NCI-H2227 treated with DMSO at 0.1 percent for 48 hours (cell line): ENCODE measurements around the gene GABRA4.

Experiments
- DNase-seq: peaks from one replicate; lab custom pipeline; 2025; lab: John Stamatoyannopoulos, UW

Gene GABRA4

DNA sequence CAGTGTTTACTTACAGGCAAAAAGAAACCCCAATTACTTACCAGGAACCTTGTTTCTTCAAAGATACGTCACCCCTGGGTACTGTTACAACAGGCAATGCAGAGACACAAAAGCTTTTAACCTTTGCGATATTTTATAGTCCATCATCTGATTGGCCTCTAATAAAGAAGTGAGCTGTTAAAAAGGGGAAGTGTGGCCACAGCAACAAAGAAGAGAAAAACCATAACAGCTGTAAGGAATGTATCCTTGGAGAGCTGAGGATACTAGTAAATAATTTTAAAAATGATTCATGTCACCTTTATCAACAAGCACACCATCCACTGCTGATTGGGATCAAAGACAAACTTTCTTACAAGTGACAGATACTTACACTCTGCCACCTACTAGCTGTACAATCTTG is 14.1 kb downstream of the GABRA4 start:
- no peak for DNase-seq

DNA sequence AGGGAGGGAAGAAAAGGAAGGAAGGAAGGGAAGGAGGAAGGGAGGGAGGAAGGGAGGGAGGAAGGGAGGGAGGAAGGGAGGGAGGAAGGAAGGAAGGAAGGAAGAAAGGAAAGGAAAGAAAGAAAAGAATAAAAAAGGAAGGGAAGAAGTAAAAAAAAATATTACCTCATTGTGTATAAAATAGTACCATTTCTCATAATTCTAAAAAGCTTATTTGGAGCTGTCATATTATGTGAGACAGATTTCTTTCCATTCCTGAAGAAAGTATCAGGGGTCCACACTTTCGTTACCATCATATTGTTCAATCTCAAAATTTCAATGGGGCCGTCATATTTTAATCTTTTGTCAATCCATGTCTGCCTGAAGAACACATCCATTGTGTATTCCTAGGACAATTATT is 16.1 kb downstream of the GABRA4 start:
- DNase-seq = no peak

DNA sequence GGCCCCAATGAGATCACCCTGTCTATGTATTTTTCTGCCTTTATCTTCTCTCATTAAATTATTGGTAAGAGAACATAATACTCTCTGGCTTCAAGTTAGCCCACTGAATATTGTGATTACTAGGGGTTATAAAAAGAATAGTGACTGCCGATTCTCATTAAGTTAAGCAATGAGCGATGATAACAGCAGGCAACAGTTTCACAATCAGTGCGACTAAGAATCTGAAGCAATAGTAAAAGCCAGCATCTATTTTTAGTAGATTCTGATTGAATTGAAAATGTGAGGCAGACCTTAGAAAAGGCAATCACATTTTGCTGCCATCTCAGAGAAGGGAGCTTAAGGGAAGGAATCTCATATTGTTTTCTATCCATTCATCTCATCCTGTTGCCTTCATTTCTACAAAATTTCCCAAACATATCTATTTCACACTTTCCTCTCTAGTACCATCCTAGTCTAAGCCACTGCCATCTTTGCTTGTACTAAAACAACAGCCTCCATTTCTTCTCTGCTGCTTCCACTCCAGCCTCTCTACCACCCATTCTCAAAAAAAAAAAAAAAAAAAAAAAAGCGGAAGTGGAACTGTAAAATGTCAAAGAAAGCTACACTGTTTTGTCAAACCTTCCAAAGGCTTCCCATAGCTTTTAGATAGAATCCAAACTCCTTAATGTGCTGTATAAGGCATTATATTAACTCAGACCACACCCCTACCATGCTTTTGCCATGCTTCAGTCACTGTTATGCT is 17.4 kb downstream of the GABRA4 start:
- DNase-seq = no peak

DNA sequence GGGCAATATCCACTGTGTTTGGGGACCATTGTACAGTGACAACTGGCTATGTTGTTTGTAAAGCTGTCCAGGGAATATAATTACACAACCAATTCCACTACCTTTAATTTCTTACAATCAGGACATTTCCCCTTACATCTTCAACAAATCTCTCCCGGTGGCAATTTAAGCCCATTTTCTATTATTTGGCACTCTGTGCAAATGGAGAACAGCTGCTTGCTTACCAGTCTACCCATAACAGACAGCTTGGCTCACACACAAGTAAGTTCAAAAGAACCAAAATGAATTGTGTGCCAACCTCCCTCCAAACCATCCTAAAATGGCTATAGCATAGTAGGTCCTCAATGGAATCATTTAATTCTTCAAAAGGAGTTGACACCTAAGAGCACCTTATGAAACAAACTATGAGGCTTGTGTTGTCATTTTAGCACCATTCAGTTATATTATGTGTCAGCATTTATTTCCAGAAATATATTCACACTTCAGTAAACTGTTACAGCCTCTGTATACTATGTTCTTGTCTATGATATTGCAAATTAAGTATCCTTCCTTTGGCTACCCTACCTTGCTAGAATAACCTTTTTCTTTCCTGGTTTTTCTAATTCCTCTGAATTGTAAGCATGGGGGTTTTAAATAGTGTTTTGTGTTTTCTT is 18.4 kb downstream of the GABRA4 start:
- DNase-seq = no peak

GRCh38 chr4:46968847-46969246 is 24.5 kb downstream of the GABRA4 start:
- no peak for DNase-seq

GRCh38 chr4:46967631-46968030 is 25.8 kb downstream of the GABRA4 start:
- DNase-seq = no peak

DNA sequence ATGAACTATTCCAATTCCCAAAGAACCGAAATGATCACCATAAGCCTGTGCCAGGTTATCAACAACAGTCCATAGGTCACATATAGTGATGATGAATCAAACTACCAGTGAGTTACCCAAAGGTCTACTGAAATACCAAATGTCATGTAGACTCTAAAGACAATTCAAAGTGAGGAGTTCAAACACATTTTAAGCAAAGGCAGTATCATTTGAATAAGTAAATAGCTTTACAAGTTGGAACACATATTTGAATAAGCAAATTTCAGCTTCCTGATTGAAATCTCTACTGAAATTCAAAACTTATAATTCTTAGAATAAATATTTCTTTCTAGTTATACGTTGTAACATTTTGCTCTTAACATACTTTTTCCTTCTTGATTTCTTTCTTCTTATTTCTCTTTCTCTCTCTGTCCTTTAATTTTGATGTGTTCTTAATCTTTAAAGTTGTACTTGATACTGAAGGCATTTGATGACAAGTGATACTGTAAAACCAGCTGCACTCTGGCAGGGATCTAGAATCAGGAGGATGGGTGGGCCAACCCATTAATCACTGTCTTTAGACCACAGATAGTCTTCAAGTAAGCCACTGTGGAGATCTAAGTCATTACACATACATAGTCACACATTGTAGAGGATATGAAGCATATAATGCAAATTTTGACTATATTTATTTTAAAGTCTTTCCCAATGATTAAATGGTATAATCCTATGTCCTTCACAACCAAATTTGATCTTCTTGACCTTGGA is 34.5 kb downstream of the GABRA4 start:
- DNase-seq = no peak

- no peak for DNase-seq
Observed at GRCh38 chr4:46956451-46956850, 36.9 kb downstream of the GABRA4 start.

- DNase-seq = no peak
Observed at GRCh38 chr4:46955601-46956000, 37.8 kb downstream of the GABRA4 start.

DNA sequence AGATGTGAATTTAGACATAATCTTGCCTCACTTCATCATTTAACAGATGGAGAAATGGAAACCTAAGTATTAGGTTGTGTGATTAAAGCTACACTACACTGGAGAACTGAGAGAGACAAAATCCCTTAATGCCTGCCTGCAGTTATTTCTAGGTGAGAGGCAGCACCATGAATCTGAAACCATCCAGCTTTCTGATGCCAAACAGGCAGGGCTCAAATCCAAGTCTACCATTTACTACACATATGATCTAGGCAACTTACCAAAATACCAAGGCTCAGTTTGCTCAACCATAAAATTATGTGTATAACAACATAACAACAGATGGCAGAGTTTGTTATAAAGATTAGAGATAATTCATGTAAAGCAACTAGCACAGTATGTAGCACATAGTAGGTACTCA is 38.7 kb downstream of the GABRA4 start:
- no peak for DNase-seq

DNA sequence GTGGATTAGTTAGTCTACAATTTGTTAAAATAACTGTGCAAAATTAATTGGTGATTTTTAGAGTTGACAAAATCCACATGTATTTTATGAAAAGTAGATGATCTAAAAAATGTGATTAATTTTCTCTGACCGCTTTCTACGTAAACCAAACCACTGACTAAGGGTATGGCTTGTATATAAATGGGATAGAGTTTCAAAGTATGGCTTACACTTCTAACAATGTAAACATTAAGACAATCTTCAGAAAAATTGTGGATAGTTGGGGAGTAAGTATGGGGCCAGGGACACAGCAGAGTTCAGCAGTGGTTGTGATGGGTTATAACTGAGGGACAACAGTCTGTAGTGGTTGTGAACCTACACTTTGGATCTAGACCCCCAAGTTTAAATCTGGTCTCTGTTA is 39.8 kb downstream of the GABRA4 start:
- no peak for DNase-seq

- no peak for DNase-seq
Observed at GRCh38 chr4:46952451-46952850, 40.9 kb downstream of the GABRA4 start.

DNA sequence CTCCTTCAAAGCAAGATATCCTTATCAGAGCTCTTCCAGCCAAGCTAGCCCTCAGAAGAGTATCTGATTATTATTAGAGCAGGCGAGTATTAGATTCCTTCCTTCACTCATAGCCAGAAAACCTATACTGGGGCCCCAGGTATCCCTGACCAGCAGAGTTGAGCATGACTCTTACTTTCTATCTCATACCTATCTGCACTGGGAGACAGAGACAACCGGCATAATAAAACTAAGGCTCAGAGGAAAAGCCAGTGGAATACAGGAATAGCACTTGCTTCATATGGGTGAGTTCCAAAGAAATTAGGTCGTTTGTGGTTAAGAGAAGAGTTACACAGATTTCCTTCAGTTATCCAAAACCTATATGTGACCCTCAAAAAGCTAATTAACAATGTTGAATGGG is 42.6 kb downstream of the GABRA4 start:
- no peak for DNase-seq

DNA sequence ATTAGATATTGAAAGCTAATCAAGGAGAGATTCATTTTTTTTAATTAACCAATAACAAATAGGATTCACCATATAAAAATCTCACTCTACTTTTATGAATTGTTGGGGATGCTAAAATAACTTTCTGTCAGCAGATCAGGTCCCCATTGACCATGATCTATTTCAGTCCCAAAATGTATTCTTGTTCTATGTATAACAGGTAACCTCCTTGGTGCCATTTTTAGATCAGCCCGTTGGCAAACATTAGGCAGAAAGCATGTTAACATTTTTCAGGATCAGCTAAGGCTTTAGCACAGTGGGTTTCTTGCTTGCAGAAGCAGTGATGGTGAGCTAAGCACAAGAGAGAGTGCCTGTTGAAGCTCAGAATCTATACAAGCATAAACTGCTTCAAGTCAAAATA is 43.6 kb downstream of the GABRA4 start:
- DNase-seq = no peak

DNA sequence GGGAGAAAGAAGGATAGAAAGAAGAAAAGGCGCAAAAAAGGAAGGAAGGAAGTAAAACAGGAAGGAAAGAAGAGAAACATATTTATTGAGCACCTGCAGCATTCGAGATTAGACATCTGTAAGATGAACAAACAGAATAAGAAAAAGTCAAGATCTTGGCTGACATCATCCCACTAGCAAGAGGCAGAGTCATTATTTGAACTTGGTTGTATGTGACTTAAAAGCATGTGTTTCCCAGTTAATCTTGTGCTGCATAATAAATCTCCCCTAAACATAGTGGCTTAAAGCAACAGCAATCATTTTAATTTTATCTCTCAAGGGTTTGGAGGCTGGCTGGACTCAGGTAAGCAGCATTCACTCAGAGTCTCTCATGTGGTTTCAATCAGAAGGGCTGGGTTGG is 45.8 kb downstream of the GABRA4 start:
- no peak for DNase-seq

DNA sequence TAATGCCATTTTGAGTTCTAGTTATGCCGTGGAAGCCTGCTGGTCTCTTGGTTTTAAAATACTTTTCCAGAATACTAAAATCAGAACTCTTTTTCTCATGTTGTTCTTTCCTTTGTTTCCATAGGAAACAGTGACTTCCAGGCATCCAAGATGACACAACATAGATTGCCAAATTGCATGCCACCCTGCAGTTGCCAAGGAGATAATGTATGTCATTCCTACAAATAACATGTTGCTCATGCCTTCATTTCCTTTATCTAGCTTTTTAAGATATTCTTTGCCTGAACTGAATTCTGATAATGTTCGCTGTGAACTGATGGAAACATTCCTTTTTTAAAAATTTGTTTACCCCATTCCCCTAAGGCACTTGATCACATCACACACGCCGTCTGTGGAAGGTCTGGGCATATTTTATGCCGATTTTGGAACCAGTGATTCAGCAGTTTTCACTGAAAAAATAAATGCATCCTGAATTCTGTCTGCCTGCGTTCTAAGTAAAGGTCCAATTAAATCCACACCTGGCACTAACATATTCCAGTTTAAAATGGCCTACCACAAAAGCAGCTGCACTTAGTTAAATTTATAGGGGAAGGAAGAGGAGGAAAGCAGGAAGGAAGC is 46.4 kb downstream of the GABRA4 start:
- no peak for DNase-seq

DNA sequence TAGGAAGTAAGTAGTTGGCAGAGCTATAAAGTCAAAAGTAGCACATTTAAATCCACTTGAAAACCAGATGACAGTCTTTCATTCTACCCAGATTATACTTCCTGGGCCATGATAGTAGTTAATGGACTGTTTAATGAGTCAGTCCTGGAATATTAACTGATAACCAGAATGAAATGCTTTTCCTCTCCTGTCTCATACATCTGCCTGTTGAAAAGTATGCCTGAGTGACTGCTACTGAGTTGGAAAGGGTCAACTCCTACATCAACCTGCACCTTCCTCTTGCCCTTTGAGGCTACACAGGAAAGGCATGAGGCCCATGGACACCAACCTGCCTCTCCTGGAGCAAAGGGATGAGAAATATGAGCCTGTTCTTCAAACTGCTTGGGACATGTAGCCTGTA is 48.3 kb downstream of the GABRA4 start:
- no peak for DNase-seq

GRCh38 chr4:46944345-46944744 is 49.0 kb downstream of the GABRA4 start:
- DNase-seq = no peak

DNA sequence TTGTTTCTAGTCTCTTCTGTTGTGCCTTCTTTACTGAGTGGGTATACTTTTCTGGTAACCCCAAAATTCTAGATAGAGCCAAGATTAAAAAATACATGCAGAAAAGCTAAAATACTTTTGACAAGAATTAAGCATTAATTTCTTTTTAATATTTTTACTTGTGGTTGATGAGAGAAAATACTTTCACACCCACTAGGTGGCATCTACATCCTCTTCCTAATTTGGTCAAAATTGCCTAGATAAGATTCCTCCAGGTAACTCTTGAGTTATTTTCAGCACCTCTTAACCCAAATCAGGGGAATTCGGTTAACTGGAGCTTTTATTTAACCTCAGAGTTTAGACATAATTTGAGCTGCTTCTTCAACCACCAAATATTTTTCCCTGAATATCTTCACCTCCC is 55.9 kb downstream of the GABRA4 start:
- DNase-seq = no peak

DNA sequence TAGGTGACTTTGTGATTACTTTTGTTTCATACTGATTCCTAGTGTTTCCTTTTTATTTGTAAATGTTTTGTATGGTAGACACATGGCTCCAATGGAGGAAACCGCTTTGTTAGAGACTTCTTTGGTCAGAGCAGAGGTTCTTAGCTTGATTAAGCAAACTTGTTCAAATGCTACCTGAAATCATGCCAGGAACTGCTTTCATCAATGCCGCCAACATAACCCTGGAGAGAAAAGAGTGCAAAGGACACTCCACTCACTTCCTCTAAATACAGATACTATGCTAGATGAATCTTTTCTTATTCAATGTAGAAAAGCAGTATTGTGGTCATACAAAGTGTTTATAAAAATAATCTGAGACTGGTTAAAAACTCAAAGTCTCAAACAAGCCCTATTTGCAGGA is 58.7 kb downstream of the GABRA4 start:
- no peak for DNase-seq

GRCh38 chr4:46933686-46934085 is 59.7 kb downstream of the GABRA4 start:
- no peak for DNase-seq

GRCh38 chr4:46931981-46932380 is 61.4 kb downstream of the GABRA4 start:
- DNase-seq = no peak

DNA sequence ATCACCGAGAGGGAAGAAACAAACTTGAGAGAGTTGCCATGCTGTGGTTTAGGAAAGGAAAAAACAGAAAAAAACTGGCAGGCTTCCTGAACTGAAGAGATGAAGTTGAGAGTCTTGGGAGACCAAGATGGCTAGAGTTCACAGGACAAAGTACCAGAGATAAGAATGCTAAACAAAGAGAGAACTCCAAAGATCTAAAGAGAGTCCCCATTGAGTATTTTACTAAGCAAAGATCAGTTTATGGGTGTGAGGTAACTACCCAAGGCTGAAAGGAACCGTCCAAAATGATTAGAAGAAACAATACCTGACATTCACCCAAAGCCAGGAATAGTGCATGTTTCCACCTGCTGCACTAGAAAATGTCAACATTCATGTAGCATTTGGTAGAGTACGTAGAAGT is 62.5 kb downstream of the GABRA4 start:
- no peak for DNase-seq
